Psoas muscle (tissue), 8 donors: ENCODE results near the gene RNF213. TPM values are rescaled to one million over a fixed set of nuclear protein-coding genes. Genes with fewer than 3 reads are reported as not detected.

ENCODE experiments used
- ATAC-seq, 4 donors: fragments of 200-7000 bp; cut with Tn5 transposase; one replicate each; pipeline ENCODE4 v1.9.1; 2020; ENCODE audit warnings: moderate library complexity in 3 of 4, mild to moderate bottlenecking in 2 of 4
- DNase-seq, 2 donors: peaks; one replicate each; pipeline ENCODE4 v3.0.0-alpha.2; 2020
- H3K27ac ChIP-seq: fragments of 200-600 bp; one replicate; pipeline ENCODE4 v1.8.0; 2022
- H3K27me3 ChIP-seq, 3 donors: fragments of 200-600 bp in 1 of 3; one replicate each; pipeline versions ENCODE4 v1.6.1 to v1.8.0; 2013 to 2022; ENCODE audit warnings: low read length in 2 of 3, mild to moderate bottlenecking in 2 of 3, moderate library complexity in 1 of 3; ENCODE audit not compliant: insufficient read depth in 3 of 3
- H3K36me3 ChIP-seq, 2 donors: fragments of 200-600 bp in 1 of 2; one replicate each; pipeline versions ENCODE4 v1.6.1 to v1.8.0; 2013 to 2022; ENCODE audit warnings: low read depth in 1 of 2, mild to moderate bottlenecking in 1 of 2, moderate library complexity in 1 of 2; ENCODE audit not compliant: insufficient read depth in 1 of 2
- H3K4me1 ChIP-seq: fragments of 200-600 bp; one replicate; pipeline ENCODE4 v1.8.0; 2022
- H3K4me3 ChIP-seq: fragments of 200-600 bp; one replicate; pipeline ENCODE4 v1.8.0; 2022; ENCODE audit warnings: mild to moderate bottlenecking
- H3K9me3 ChIP-seq: fragments of 200-600 bp; one replicate; pipeline ENCODE4 v1.8.0; 2022
- CTCF ChIP-seq: fragments of 200-600 bp; IDR thresholded peaks from one replicate; pipeline ENCODE4 v1.8.0; 2022; ENCODE audit warnings: antibody characterized with exemption
- WGBS, 3 donors: extraction: QIAGEN DNeasy Blood & Tissue Kit; methylation state at CpG; one replicate each; pipeline versions ENCODE4 v1.1.6 to v1.1.7; 2013; 5-methylcytosine and 5-hydroxymethylcytosine counted together
- intact Hi-C, 2 donors: fragments of 100-400 bp; cut with DNase I; formaldehyde crosslinking; loops; one replicate each; pipeline versions ENCODE4 v1.11.0 to v1.14.2; 2022
- polyA plus RNA-seq, 3 donors: library from polyadenylated mRNA; stranded (reverse); fragments of 200-250 nt; gene quantifications; one replicate each; pipeline ENCODE4 v1.2.3, GENCODE V29; 2013
- total RNA-seq, 4 donors: library from RNA; stranded (reverse); fragmentation: NEBNext Ultra II Directional in 2 of 4; extraction: Animal tissue kit (Norgen Biotek cat#: 25700) in 2 of 4; gene quantifications; one replicate each; pipeline versions ENCODE4 v1.2.1 to v1.2.4, GENCODE V29; 2021 to 2023
- donor health status: healthy with polysubstance abuse.
- donor health status: DM: no; HTN: no; CAD: no; lungs with moderate emphysema.
- donor health status: Bipolar disorder and iron deficiency.
- donor health status: healthy.
- donor health status: DM: yes; HTN: yes; CAD: no.
- donor health status: DM: no; HTN: no; CAD: no.
- donor health status: DM: no; HTN: no; CAD: no.
- donor health status: DM: yes; HTN: yes; CAD: no.

Gene RNF213
- total and polyA plus RNA-seq, 7 donors: 10.2 to 42.0 (median 33.7) TPM

- Histone ChIP-seq H3K4me3 (no peak overlapping the region), H3K9me3 (no peaks in the 10 kb centered on the region), H3K27me3 (no peaks in the 10 kb centered on the region), H3K27ac (no peak overlapping the region), H3K36me3 (peaks cover 16 to 100% of the 10 kb centered on the region in 2 donors), H3K4me1 (no peaks in the 10 kb centered on the region)
- 88 to 91% (median 88%) methylated on average over 9 of the region's 9 CpGs for WGBS, 3 donors
- no peak for ATAC-seq
- DNase-seq: no peak
- TF ChIP-seq CTCF: no peak
- intact Hi-C loops: loop anchor here in 1 of 2 donors (5.0 kb wide), 1 partner anchor 42 kb away; no protein-coding TSS in a partner anchor
Observed at GRCh38 chr17:80379348-80379747, 118.7 kb downstream of the RNF213 start.

GRCh38 chr17:80380068-80380467, 119.4 kb downstream of the RNF213 start:
- Histone ChIP-seq H3K4me1 (no peaks in the 10 kb centered on the region), H3K36me3 (peaks cover 16 to 100% of the 10 kb centered on the region in 2 donors), H3K4me3 (no peak overlapping the region), H3K27ac (no peak overlapping the region), H3K9me3 (no peaks in the 10 kb centered on the region), H3K27me3 (no peaks in the 10 kb centered on the region)
- TF ChIP-seq CTCF: no peak
- intact Hi-C loops: no loop called here
- DNase-seq: no peak
- 93 to 96% (median 94%) methylated on average over 6 of the region's 6 CpGs for WGBS, 3 donors
- no peak for ATAC-seq

- Histone ChIP-seq H3K36me3 (peaks cover 16 to 100% of the 10 kb centered on the region in 2 donors), H3K4me3 (no peak overlapping the region), H3K27me3 (no peaks in the 10 kb centered on the region), H3K27ac (no peak overlapping the region), H3K9me3 (no peaks in the 10 kb centered on the region), H3K4me1 (no peaks in the 10 kb centered on the region)
- no peak for ATAC-seq
- intact Hi-C loops: no loop called here
- TF ChIP-seq CTCF: no peak
- no peak for DNase-seq
- WGBS, 3 donors: 87 to 88% (median 87%) methylated on average over 21 of the region's 21 CpGs
Observed at GRCh38 chr17:80380555-80381002, 119.9 kb downstream of the RNF213 start.

GRCh38 chr17:80381416-80381923, 120.8 kb downstream of the RNF213 start:
- Histone ChIP-seq H3K4me1 (no peaks in the 10 kb centered on the region), H3K27me3 (no peaks in the 10 kb centered on the region), H3K9me3 (no peaks in the 10 kb centered on the region), H3K4me3 (no peak overlapping the region), H3K27ac (no peak overlapping the region), H3K36me3 (peaks cover 13 to 100% of the 10 kb centered on the region in 2 donors)
- WGBS, 3 donors: 93 to 96% (median 95%) methylated on average over 18 of the region's 18 CpGs
- peak in 1 of 2 donors; percentile 42 for DNase-seq
- ATAC-seq: no peak
- intact Hi-C loops: no loop called here
- TF ChIP-seq CTCF: no peak

GRCh38 chr17:80382446-80382845, 121.8 kb downstream of the RNF213 start:
- H3K27me3 ChIP-seq: no peaks in the 10 kb centered on the region
- no peak for TF ChIP-seq CTCF
- no peak overlapping the region for H3K4me3 ChIP-seq
- WGBS, 3 donors: 84 to 90% (median 87%) methylated on average over 3 of the region's 3 CpGs
- no peaks in the 10 kb centered on the region for H3K9me3 ChIP-seq
- DNase-seq (peak in 1 of 2 donors; percentile 8), ATAC-seq (no peak)
- intact Hi-C loops: no loop called here
- no peak overlapping the region for H3K27ac ChIP-seq
- no peaks in the 10 kb centered on the region for H3K4me1 ChIP-seq
- peaks cover 8 to 100% of the 10 kb centered on the region in 2 donors for H3K36me3 ChIP-seq
